Measurements from ENCODE around the gene TSPEAR.

GRCh38 chr21:44533891-44534627 is 177.3 kb downstream of the TSPEAR start:
- TF ChIP-seq CTCF (IDR thresholded peaks at IDR 0.05) (no peak), ZFX (IDR thresholded peaks at IDR 0.05; ENCODE audit: borderline replicate concordance) (no peak)

Measured in 22Rv1 (cell line).